Cardiac muscle cell (in vitro differentiated cells and primary cell): ENCODE results near the gene ARHGAP45. TPM values are rescaled to one million over a fixed set of nuclear protein-coding genes. Genes with fewer than 3 reads are reported as not detected.

Experiments
- DNase-seq, 2 donors: peaks; one replicate each; pipeline versions ENCODE4 v3.0.0 to v3.0.0-alpha.2; 2010 to 2017; ENCODE audit warnings: low read depth in 1 of 2, low spot score in 1 of 2
- H3K27ac ChIP-seq: fragments of 200-600 bp; sonication (generic); 2 replicates; pipeline ENCODE4 v1.5.1; 2016
- H3K27me3 ChIP-seq: fragments of 200-600 bp; sonication (generic); 2 replicates; pipeline ENCODE4 v1.6.0; 2016; ENCODE audit warnings: control low read depth
- H3K36me3 ChIP-seq: fragments of 200-600 bp; sonication (generic); 2 replicates; pipeline ENCODE4 v1.5.1; 2016; ENCODE audit warnings: control low read depth
- H3K4me1 ChIP-seq: fragments of 200-600 bp; sonication (generic); 2 replicates; pipeline ENCODE4 v1.8.1; 2017; ENCODE audit warnings: low read depth, mild to moderate bottlenecking, mixed run types
- H3K4me3 ChIP-seq: fragments of 200-600 bp; sonication (generic); 2 replicates; pipeline ENCODE4 v1.5.1; 2016; ENCODE audit warnings: mild to moderate bottlenecking
- H3K9me3 ChIP-seq: fragments of 200-600 bp; sonication (generic); 2 replicates; pipeline ENCODE4 v1.5.1; 2017; ENCODE audit warnings: low read depth, mild to moderate bottlenecking, control low read depth
- CTCF ChIP-seq: IDR thresholded peaks from 2 replicates; pipeline ENCODE4 v1.5.1; 2012; ENCODE audit warnings: low read depth, mild to moderate bottlenecking, low read length
- polyA plus RNA-seq: library from polyadenylated mRNA; unstranded; fragments of >200 nt; fragmentation: Nextera tagmentation; extraction: Ambion mirVana; gene quantifications from 2 replicates; pipeline ENCODE4 v1.2.1, GENCODE V29; 2016
- total RNA-seq: library from RNA; depleted of rRNA; stranded (reverse); fragments of >200 nt; gene quantifications from 2 replicates; pipeline ENCODE4 v1.2.3, GENCODE V29; 2016

The ARHGAP45 gene
- total and polyA plus RNA-seq, 2 experiments from 2014 or later: 67.5 to 88.6 TPM

GRCh38 chr19:1041835-1042685, 24.9 kb upstream of the ARHGAP45 start:
- no peak for DNase-seq
- peaks cover 6% of the 10 kb centered on the region for H3K36me3 ChIP-seq
- TF ChIP-seq CTCF: no peak
- no peaks in the 10 kb centered on the region for H3K27me3 ChIP-seq
- peaks cover 8% of the 10 kb centered on the region for H3K4me1 ChIP-seq
- H3K9me3 ChIP-seq: no peaks in the 10 kb centered on the region
- H3K27ac ChIP-seq: no peak overlapping the region
- no peak overlapping the region for H3K4me3 ChIP-seq

DNA sequence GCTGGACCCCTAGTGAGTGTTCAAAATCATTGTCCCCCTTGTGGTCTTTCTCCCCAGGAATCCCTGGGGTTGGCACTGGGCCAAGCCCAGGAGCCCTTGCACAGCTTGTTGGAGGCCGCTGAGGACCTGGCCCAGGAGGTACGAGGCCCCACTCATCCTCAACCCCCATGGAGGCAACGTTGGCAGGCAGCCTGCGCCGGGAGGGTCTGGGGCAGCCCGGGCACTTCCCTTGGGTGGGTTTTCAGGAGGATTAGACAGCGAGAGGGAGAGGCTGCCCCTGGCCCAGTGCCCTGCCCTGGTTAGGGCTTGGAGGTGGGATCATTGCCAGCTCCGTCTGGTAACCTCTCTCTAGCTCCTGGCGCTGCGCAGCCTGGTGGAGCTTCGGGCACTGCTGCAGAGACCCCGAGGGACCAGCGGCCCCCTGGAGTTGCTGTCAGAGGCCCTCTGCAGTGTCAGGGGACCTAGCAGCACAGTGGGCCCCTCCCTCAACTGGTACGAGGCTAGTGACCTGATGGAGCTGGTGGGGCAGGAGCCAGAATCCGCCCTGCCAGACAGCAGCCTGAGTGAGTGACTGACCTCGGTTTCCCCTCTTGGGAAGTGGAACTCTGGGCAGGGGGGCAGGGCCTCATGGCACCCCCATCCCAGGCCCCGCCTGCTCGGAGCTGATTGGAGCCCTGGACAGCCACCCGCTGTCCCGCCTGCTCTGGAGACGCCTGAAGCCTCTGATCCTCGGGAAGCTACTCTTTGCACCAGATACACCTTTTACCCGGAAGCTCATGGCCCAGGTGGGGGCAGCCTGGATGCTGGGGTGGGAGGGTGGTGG, 24.1 kb upstream of the ARHGAP45 start:
- Histone ChIP-seq H3K27ac (no peak overlapping the region), H3K36me3 (no peaks in the 10 kb centered on the region), H3K4me3 (no peak overlapping the region), H3K27me3 (no peaks in the 10 kb centered on the region), H3K4me1 (peaks cover 8% of the 10 kb centered on the region), H3K9me3 (no peaks in the 10 kb centered on the region)
- DNase-seq: no peak
- TF ChIP-seq CTCF: no peak

GRCh38 chr19:1045247-1045603, 21.7 kb upstream of the ARHGAP45 start:
- no peak for DNase-seq
- Histone ChIP-seq H3K9me3 (no peaks in the 10 kb centered on the region), H3K36me3 (no peaks in the 10 kb centered on the region), H3K4me3 (no peak overlapping the region), H3K4me1 (peaks cover 4% of the 10 kb centered on the region), H3K27me3 (no peaks in the 10 kb centered on the region), H3K27ac (no peak overlapping the region)
- TF ChIP-seq CTCF: no peak

DNA sequence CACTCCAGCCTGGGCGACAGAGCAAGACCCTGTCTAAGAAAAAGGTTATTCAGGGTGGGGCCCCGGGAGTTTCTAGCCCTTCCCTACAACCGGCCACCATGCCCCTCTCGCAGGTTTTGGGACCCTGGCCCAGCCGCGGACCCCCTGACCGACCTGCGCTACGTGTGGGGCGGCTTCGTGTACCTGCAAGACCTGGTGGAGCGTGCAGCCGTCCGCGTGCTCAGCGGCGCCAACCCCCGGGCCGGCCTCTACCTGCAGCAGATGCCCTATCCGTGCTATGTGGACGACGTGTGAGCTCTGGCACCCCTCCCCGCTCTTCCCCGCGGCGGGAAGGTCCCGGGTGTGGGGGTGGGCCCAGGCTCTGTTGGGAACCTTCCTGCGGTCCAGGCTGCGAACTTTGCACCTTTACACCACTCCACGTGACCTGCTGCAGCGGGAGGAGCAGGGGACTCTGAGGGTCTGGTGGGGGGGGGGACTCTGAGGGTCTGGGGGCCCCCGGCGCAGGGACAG, 20.8 kb upstream of the ARHGAP45 start:
- H3K36me3 ChIP-seq: no peaks in the 10 kb centered on the region
- TF ChIP-seq CTCF: no peak
- H3K4me3 ChIP-seq: no peak overlapping the region
- no peaks in the 10 kb centered on the region for H3K9me3 ChIP-seq
- H3K27me3 ChIP-seq: no peaks in the 10 kb centered on the region
- peaks cover 2% of the 10 kb centered on the region for H3K4me1 ChIP-seq
- no peak overlapping the region for H3K27ac ChIP-seq
- DNase-seq: no peak

DNA sequence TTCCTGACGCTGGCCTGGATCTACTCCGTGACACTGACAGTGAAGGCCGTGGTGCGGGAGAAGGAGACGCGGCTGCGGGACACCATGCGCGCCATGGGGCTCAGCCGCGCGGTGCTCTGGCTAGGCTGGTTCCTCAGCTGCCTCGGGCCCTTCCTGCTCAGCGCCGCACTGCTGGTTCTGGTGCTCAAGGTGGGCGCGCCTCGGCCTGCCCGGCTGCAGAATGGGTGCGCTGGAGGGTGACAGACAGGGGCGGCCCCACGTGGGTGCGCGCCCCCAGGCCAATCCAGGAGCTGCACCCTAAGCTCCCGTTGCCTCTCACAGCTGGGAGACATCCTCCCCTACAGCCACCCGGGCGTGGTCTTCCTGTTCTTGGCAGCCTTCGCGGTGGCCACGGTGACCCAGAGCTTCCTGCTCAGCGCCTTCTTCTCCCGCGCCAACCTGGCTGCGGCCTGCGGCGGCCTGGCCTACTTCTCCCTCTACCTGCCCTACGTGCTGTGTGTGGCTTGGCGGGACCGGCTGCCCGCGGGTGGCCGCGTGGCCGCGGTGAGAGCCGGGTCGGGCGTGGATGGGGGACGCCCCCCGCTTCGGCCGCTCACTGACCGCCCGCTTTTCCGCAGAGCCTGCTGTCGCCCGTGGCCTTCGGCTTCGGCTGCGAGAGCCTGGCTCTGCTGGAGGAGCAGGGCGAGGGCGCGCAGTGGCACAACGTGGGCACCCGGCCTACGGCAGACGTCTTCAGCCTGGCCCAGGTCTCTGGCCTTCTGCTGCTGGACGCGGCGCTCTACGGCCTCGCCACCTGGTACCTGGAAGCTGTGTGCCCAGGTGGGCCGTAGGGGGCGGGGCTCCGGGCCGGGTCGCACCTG, 19.9 kb upstream of the ARHGAP45 start:
- Histone ChIP-seq H3K4me3 (no peak overlapping the region), H3K9me3 (no peaks in the 10 kb centered on the region), H3K36me3 (no peaks in the 10 kb centered on the region), H3K4me1 (no peaks in the 10 kb centered on the region), H3K27ac (no peak overlapping the region), H3K27me3 (no peaks in the 10 kb centered on the region)
- no peak for TF ChIP-seq CTCF
- no peak for DNase-seq
